CD4-positive, alpha-beta T cell treated with Interleukin-6 at 100 ng/mL for 8 hours (primary cell): ENCODE data around the gene OR14K1.
"Not testable (repeated sequence)": the region's sequence is repeated elsewhere in the genome, so short reads cannot be mapped to it uniquely, and the experiment has no call there.

Experiments used
- DNase-seq: peaks from one replicate; pipeline ENCODE4 v3.0.0-alpha.2; 2020; ENCODE audit warnings: mixed read lengths, low spot score

OR14K1 gene, protein sequence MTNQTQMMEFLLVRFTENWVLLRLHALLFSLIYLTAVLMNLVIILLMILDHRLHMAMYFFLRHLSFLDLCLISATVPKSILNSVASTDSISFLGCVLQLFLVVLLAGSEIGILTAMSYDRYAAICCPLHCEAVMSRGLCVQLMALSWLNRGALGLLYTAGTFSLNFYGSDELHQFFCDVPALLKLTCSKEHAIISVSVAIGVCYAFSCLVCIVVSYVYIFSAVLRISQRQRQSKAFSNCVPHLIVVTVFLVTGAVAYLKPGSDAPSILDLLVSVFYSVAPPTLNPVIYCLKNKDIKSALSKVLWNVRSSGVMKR

DNA sequence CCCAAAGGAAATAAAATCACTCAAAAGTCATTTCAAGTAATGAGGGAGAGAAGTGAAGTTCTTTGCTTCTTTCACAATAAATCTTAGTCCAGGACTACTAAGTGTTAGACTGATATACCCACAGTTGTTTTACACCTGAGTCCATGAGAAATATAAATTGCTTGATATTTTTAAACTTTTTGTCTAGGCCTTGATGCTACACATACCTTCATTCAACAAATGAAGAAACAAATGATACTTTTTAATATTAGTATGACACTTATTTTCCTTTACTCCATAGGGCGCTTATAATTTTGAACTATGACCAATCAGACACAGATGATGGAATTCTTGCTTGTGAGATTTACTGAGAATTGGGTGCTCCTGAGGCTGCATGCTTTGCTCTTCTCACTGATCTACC is at the start of gene OR14K1:
OR14K1 (plus strand) TSS at position 301 of the 400 bp plus-strand sequence; CDS start at position 301, 0 bp downstream.
- DNase-seq: no peak

DNA sequence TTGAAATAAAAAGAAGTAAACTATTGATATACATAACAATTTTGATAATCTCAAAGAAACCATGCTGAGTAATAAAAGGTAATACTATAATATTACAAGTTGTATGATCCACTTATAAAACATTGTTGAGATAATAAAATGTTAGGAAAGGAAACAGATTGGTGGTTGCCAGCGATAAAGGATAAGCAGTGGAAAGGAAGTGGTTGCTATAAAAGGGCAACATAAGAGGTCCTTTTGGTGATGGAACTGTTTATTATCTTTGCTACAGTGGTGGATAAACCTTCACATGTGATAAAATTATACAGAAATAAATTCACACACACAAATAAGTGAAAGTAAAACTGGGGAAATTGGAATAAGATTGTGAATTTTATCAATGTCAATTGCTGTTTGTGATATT is 37.1 kb upstream of the OR14K1 start:
- DNase-seq: no peak

DNA sequence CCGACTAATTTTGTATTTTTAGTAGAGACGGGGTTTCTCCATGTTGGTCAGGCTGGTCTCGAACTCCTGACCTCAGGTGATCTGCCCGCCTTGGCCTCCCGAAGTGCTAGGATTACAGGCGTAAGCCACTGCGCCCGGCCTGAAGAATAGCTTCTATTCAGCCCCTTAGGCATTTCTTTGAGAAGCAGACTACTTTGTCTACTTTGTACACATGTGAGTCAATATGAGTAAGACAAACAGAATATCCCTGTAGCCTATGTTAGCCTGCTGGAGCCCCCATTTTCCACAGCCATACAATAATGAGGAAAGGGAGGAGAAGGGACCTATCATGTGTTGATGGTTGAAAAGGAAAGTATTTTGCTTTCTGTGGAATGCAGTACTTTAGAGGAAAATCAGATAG is 27.7 kb upstream of the OR14K1 start:
- DNase-seq: not testable (repeated sequence)

DNA sequence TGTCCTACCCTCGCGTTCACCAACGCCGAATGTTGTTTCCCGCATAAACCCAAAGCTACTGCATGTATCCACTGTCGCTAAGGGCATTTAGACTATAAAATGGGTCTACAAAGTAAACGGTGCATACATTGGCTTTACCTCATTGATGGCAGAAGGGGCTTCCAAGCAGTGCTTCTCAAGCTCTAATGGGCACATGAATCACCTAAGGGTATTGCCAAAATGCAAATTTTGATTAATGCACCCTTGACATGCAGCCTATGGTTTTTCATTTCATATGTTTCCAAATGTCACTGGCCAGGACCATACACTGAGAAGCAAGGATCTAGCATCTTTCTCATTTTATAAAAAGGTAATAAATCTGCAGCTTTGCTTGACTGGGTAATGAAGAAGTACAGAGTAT is 24.7 kb upstream of the OR14K1 start:
- DNase-seq: no peak

DNA sequence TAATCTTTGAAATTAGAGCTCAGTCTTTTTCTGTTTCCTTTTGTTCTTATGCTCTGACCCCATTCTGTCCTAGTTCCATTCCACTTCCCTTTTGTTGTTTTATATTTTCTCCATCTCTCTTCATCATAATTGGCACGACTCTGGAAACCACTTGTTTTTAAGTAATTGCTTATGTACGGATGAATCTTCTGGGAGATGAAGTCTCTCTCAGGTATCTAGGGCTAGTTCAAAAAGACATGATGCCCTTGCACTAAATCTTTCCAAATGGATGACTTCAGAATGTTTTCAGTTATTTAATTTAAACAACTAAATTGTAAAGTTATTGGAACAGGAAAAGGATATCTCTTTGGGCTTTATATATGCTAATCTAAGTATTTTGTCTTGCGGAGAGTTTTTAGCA is 21.9 kb upstream of the OR14K1 start, which contains the start of gene OR6F1:
OR6F1 (minus strand) TSS at position 101 of the 400 bp plus-strand sequence. CDS start 3,891 bp downstream, outside the sequence.
- DNase-seq: no peak

DNA sequence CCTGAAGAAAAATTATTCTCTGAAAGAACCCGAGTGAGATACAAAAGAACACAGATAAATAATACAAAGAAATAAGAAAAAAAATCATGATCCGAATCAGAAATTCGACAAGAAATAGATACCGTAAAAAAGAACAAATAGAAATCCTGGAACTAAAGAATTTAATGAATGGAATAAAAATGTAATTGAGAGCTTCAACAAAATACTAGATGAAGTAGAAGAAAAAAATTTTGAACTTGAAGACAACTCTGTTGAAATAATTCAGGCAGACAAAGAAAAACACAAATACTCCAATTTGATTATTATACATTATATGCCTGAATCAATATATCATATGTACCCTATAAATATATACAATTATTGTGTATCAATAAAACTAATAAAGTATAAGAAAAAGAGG is 17.2 kb upstream of the OR14K1 start:
- DNase-seq: no peak

DNA sequence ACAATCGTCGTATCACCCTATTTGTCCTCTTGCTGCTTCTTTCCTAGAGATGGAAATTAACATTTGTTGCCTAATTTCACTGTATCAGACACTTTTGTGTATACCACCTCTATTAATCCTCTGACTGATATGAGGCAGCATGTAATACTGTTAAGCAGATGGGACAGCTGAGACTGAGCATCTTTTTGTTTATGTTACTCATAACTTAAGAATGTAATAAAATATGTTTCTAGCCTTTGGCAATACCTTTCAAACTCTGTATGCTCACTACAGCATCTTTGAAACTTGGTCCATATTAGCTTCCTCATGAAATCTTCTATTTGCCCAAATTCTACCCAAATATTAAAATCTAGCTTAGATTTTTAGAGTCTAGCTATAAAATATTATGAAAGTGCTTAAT is 2.3 kb downstream of the OR14K1 start:
- DNase-seq: no peak

DNA sequence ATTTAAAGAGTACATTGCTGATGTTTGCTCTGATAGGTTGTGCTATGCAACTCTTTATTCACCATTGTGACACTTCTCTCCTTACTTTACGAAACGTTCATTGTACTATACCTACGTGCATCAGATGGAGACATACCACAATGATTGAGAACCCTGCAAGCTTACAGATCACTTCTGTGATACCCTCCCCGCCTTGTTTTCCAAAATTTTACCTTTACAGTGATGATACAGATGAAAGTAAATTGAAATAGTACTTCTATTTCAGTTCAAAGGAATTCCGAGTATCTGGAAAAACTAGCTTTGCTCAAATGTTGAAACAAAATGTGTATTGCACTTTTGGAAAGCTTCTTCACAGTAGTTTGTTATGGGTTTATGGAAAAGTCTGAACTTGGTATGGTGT is 3.3 kb downstream of the OR14K1 start:
- no peak for DNase-seq

DNA sequence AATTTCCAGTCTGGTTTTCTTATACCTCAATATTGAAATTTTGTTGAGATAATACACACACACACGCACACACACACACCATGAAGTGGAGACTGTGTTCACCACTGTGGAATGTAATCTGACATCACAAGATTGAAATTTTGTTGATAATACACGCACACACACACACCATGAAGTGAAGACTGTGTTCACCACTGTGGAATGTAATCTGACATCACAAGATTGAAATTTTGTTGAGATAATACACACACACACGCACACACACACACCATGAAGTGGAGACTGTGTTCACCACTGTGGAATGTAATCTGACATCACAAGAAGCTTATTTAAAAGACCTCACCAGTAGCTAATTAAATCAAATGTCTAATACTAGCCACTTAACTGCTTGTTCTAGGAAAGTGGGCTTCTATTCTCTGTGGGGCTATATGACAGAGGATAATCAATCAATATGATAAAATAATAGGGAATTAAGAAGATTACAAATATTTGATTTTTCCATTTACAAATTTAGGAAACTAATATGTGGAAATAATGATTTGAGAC is 3.9 kb downstream of the OR14K1 start:
- DNase-seq: not testable (repeated sequence)

DNA sequence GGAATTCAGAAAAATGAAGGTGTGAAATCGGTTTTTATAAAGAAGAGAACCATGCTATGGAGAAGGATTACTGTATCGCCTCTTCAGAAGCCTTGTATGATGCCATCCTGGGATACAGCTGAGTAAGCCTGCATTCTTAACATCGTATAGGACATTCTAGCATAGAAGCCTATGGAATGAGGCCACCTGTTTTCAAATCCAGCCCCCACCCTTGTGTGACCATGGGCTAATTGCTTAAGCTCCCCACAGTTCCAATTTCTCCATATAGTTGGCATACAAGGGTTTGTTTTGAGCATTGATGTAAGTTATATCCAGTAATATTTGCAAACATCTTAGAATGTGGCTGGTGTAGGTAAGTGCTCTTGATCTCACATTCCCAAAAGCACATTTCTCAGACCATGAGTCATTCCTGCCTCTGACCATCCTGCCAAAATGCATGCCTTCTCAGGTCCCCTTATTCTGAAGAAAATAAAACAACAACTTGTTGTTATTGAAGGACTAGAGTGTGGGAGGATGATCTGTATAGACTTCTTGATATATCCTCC is 8.0 kb downstream of the OR14K1 start:
- DNase-seq: no peak

DNA sequence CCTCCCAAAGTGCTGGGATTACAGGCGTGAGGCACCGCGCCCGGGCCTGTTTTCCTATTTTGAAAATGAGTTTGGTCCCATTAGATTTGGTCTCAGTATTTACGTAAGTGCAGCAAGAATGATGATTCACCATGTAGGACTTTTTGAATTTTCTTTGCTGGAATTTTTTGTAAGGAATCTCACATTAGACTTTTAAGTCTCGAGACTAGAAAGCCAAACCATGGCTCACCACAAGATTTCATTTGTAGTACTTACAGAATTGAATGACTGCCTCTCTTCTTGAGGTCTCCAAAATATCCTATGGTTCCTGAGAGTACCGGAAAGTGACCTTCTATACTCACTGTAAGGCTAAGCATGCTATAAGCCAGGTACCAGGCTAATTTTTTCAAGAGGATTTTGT is 9.2 kb downstream of the OR14K1 start:
- no peak for DNase-seq

DNA sequence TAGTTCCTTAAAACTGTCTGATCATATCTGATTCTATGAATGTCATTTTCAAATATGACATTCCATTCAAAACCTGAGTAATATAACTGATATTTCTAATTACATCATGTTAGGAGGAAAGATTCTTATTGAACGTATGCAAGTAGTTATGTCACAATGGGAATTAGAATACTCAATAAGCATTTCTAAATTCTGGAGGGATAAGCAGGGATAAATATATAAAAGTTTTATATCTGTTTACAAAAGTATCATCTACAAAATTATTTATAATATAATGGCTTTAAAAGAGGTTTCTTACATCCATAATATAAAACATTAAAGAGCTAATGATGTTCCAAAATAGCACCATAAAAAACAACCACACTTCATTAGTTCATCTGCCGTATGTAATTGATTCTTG is 9.6 kb downstream of the OR14K1 start, which contains the start of gene OR14A2:
OR14A2 (minus strand) TSS at position 101 of the 400 bp plus-strand sequence.
- DNase-seq: no peak

DNA sequence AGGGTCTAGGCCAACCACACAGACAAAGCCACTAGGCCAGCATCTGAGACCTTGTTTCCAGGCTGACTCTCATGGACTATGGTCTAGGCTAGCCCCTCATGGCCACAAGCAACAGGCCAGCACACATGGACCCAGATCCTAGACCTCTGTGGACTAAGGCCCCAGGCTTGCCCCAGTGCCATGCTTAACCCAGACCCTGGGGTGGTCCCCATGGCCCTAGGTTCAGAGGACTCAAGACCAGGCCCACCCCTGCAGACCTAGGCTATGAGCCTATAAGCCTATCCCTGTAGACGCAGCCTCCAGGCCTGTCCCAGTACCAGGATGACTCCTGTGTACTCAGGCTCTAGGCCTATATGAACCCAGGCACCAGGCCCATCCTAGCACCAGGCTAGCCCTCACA is 11.5 kb downstream of the OR14K1 start:
- no peak for DNase-seq

DNA sequence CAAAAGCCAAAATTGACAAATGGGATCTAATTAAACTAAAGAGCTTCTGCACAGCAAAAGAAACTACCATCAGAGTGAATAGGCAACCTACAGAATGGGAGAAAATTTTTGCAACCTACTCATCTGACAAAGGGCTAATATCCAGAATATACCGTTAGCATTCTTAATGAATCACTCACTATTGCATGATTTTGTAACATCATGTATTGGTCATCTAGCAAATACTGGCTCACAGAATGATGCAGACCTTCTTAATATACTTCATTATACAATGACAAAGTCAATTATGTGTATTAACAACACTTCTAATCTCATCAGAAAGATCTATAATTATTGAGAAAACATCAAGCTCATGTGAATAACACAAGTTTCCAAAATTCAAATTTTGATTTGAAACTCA is 15.9 kb downstream of the OR14K1 start:
- not testable (repeated sequence) for DNase-seq

DNA sequence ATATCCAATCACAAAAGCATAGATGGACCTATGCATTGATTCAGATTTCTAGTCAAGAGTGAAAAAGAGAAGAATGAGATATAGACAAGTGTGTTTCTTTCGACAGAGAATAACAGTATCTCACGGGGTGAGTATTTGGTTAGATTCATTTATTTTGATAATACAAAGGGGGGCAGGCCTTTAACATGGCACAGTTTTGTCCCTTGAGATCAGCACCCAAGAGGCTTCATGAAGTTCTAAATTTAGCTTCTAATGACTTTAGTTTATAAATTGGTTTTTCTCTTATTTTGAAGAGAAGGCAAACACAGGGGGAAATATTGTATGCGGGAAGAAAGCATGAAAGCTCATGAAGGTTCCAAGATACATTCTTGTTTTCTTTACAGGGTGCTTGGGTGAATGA is 22.0 kb downstream of the OR14K1 start, which contains the start of gene OR1C1:
OR1C1 (minus strand) TSS at position 101 of the 400 bp plus-strand sequence. CDS start 2,150 bp downstream, outside the sequence.
- no peak for DNase-seq

DNA sequence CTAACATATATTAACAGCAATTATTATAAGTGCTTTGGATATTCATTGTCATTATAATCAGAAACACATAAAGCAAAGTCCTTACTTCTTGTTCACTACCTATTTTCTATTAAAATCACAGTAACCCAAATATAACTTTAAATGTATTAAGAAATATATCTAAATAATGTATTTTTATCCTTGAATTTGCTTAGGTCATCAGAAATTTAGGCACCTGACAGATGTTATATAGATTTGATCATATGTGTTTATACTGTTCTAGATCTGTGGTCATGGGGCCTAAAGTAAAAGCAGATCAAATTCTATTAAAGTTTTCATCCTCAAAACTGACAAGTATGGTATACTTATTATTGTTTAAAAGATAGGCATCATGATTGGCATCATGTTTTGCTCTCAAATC is 31.2 kb downstream of the OR14K1 start:
- DNase-seq: no peak
